HEK293 (cell line): ENCODE measurements around the gene SPECC1.
A peak's percentile ranks its signal among the peaks of the same experiment; 100 is the strongest.

Source experiments
- BCL11B ChIP-seq: fragments of 450-650 bp; formaldehyde crosslinking; IDR thresholded peaks from 2 replicates; pipeline ENCODE4 v1.5.1; 2016; ENCODE audit warnings: low read depth, missing biosample characterization, missing genetic modification characterization
- GLI2 ChIP-seq: fragments of 450-650 bp; formaldehyde crosslinking; IDR thresholded peaks from 2 replicates; pipeline ENCODE4; 2017; ENCODE audit warnings: missing biosample characterization, missing genetic modification characterization, low read depth, borderline replicate concordance
- REST ChIP-seq: fragments of 450-650 bp; formaldehyde crosslinking; IDR thresholded peaks from 2 replicates; pipeline ENCODE4 v1.5.1; 2016; ENCODE audit warnings: missing biosample characterization, missing genetic modification characterization
- SALL2 ChIP-seq: fragments of 450-650 bp; formaldehyde crosslinking; IDR thresholded peaks from 2 replicates; pipeline ENCODE4 v1.5.0; 2017; ENCODE audit warnings: missing biosample characterization, mild to moderate bottlenecking, missing genetic modification characterization, borderline replicate concordance
- TCF7L2 ChIP-seq: IDR thresholded peaks from 2 replicates; pipeline ENCODE4 v1.6.1; 2011; ENCODE audit warnings: low read depth, mild to moderate bottlenecking, inconsistent platforms, low read length, moderate library complexity, borderline replicate concordance
- YY2 ChIP-seq: fragments of 450-650 bp; formaldehyde crosslinking; IDR thresholded peaks from 2 replicates; pipeline ENCODE4 v1.5.1; 2016; ENCODE audit warnings: missing biosample characterization, missing genetic modification characterization
- ZBTB49 ChIP-seq: fragments of 450-650 bp; formaldehyde crosslinking; IDR thresholded peaks from 2 replicates; pipeline ENCODE4 v1.5.1; 2016; ENCODE audit warnings: missing biosample characterization, missing genetic modification characterization, low read depth
- ZNF121 ChIP-seq: fragments of 450-650 bp; formaldehyde crosslinking; IDR thresholded peaks from 2 replicates; pipeline ENCODE4 v1.5.1; 2016; ENCODE audit warnings: missing biosample characterization, missing genetic modification characterization
- ZNF174 ChIP-seq: fragments of 450-650 bp; formaldehyde crosslinking; IDR thresholded peaks from 2 replicates; pipeline ENCODE4 v1.5.0; 2017; ENCODE audit warnings: missing biosample characterization, mild to moderate bottlenecking, missing genetic modification characterization
- ZNF23 ChIP-seq: fragments of 450-650 bp; formaldehyde crosslinking; IDR thresholded peaks from 2 replicates; pipeline ENCODE4 v1.5.1; 2016; ENCODE audit warnings: missing biosample characterization, missing genetic modification characterization, borderline replicate concordance
- ZNF266 ChIP-seq: fragments of 450-650 bp; formaldehyde crosslinking; IDR thresholded peaks from 2 replicates; pipeline ENCODE4 v1.5.1; 2016; ENCODE audit warnings: missing biosample characterization, missing genetic modification characterization, low read depth
- ZNF280C ChIP-seq: fragments of 450-650 bp; formaldehyde crosslinking; IDR thresholded peaks from 2 replicates; pipeline ENCODE4 v1.5.1; 2016; ENCODE audit warnings: missing biosample characterization, missing genetic modification characterization
- ZNF292 ChIP-seq: fragments of 450-650 bp; formaldehyde crosslinking; IDR thresholded peaks from 2 replicates; pipeline ENCODE4 v1.5.1; 2016; ENCODE audit warnings: low read depth, missing biosample characterization, missing genetic modification characterization, borderline replicate concordance
- ZNF391 ChIP-seq: fragments of 450-650 bp; formaldehyde crosslinking; IDR thresholded peaks from 2 replicates; pipeline ENCODE4 v1.5.1; 2016; ENCODE audit warnings: low read depth, missing biosample characterization, missing genetic modification characterization, borderline replicate concordance
- ZNF416 ChIP-seq: fragments of 450-650 bp; formaldehyde crosslinking; IDR thresholded peaks from 2 replicates; pipeline ENCODE4 v1.5.1; 2016; ENCODE audit warnings: missing biosample characterization, missing genetic modification characterization
- ZNF433 ChIP-seq: fragments of 450-650 bp; formaldehyde crosslinking; IDR thresholded peaks from 2 replicates; pipeline ENCODE4 v1.5.1; 2016; ENCODE audit warnings: missing biosample characterization, missing genetic modification characterization, low read depth
- ZNF600 ChIP-seq: fragments of 450-650 bp; formaldehyde crosslinking; IDR thresholded peaks from 2 replicates; pipeline ENCODE4 v1.5.1; 2016; ENCODE audit warnings: missing biosample characterization, missing genetic modification characterization
- ZNF610 ChIP-seq: fragments of 450-650 bp; formaldehyde crosslinking; IDR thresholded peaks from 2 replicates; pipeline ENCODE4 v1.5.1; 2016; ENCODE audit warnings: missing biosample characterization, missing genetic modification characterization, borderline replicate concordance
- ZNF660 ChIP-seq: fragments of 450-650 bp; IDR thresholded peaks from 2 replicates; pipeline ENCODE4 v1.5.1; 2018; ENCODE audit warnings: missing biosample characterization, mild to moderate bottlenecking, missing genetic modification characterization
- ZNF692 ChIP-seq: fragments of 450-650 bp; formaldehyde crosslinking; IDR thresholded peaks from 2 replicates; pipeline ENCODE4 v1.5.1; 2016; ENCODE audit warnings: missing biosample characterization, missing genetic modification characterization
- ZNF777 ChIP-seq: fragments of 450-650 bp; formaldehyde crosslinking; IDR thresholded peaks from 2 replicates; pipeline ENCODE4 v1.5.1; 2017; ENCODE audit warnings: missing biosample characterization, missing genetic modification characterization, borderline replicate concordance
- TF ChIP-seq, protein P1 (sequence below): fragments of 450-650 bp; formaldehyde crosslinking; IDR thresholded peaks from 2 replicates; pipeline ENCODE4 v1.5.1; 2016; ENCODE audit warnings: missing biosample characterization, missing genetic modification characterization
- TF ChIP-seq, protein P2 (sequence below): fragments of 450-650 bp; IDR thresholded peaks from 2 replicates; pipeline ENCODE4 v1.5.1; 2018; ENCODE audit warnings: missing biosample characterization, mild to moderate bottlenecking, missing genetic modification characterization

SPECC1 gene

GRCh38 chr17:20095336-20096080 is 86.3 kb downstream of the SPECC1 start (continued):
- TF ChIP-seq ZNF280C (tag by site-specific recombination) (no peak), ZNF777 (no peak), ZNF433 (tag by site-specific recombination) (no peak), ZNF292 (tag by site-specific recombination) (no peak), SALL2 (tag by site-specific recombination) (no peak), ZNF692 (tag by site-specific recombination) (no peak), ZNF174 (tag by site-specific recombination) (no peak), GLI2 (tag by site-specific recombination) (no peak), ZNF660 (tag by site-specific recombination) (peak; percentile 28; the same call in 1 of the 2 replicates), ZNF23 (tag by site-specific recombination) (no peak), ZNF121 (tag by site-specific recombination) (peak; percentile 40; the same call in 1 of the 2 replicates), YY2 (tag by site-specific recombination) (no peak), REST (tag by site-specific recombination) (no peak), ZNF416 (tag by site-specific recombination) (no peak), ZBTB49 (no peak), ZNF610 (tag by site-specific recombination) (no peak), ZNF391 (no peak), ZNF600 (peak; percentile 91), ZNF266 (no peak), BCL11B (tag by site-specific recombination) (no peak), TCF7L2 (no peak)
- TF ChIP-seq, protein P1, sequence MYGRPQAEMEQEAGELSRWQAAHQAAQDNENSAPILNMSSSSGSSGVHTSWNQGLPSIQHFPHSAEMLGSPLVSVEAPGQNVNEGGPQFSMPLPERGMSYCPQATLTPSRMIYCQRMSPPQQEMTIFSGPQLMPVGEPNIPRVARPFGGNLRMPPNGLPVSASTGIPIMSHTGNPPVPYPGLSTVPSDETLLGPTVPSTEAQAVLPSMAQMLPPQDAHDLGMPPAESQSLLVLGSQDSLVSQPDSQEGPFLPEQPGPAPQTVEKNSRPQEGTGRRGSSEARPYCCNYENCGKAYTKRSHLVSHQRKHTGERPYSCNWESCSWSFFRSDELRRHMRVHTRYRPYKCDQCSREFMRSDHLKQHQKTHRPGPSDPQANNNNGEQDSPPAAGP (tag by site-specific recombination) = peak; percentile 77; the same call in 1 of the 2 replicates
- TF ChIP-seq, protein P2, sequence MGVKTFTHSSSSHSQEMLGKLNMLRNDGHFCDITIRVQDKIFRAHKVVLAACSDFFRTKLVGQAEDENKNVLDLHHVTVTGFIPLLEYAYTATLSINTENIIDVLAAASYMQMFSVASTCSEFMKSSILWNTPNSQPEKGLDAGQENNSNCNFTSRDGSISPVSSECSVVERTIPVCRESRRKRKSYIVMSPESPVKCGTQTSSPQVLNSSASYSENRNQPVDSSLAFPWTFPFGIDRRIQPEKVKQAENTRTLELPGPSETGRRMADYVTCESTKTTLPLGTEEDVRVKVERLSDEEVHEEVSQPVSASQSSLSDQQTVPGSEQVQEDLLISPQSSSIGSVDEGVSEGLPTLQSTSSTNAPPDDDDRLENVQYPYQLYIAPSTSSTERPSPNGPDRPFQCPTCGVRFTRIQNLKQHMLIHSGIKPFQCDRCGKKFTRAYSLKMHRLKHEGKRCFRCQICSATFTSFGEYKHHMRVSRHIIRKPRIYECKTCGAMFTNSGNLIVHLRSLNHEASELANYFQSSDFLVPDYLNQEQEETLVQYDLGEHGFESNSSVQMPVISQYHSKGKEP (tag by site-specific recombination) = 0 out of 2 replicates have a peak, but pooled peaks have one; percentile 59
